SK-N-MC (cell line): Measurements from ENCODE around the gene P4HB.

Experiments used
- EZH2 ChIP-seq: fragments of 200-600 bp; sonication (generic); IDR thresholded peaks from one replicate; pipeline ENCODE4 v1.6.1; 2017; ENCODE audit warnings: antibody characterized with exemption
- FOXP2 ChIP-seq: optimal IDR thresholded peaks from 2 replicates; pipeline ENCODE3; 2011; ENCODE audit warnings: mild to moderate bottlenecking, moderate library complexity; ENCODE audit not compliant: insufficient read depth; ENCODE audit errors: extremely low read length, control extremely low read depth
- POLR2AphosphoS5 ChIP-seq: IDR thresholded peaks from 2 replicates; pipeline ENCODE4 v1.6.1; 2012; ENCODE audit warnings: mild to moderate bottlenecking, low read depth, low read length, borderline replicate concordance

- TF ChIP-seq EZH2 (no peak), POLR2AphosphoS5 (no peak; the same call in 1 of the 2 replicates), FOXP2 (no peak)
These were observed 17.4 kb downstream of the P4HB start for GRCh38 chr17:81842725-81843504.
